HG02623 (cell line): ENCODE measurements around the gene KRTAP10-2.
"Not testable (repeated sequence)": the region's sequence is repeated elsewhere in the genome, so short reads cannot be mapped to it uniquely, and the experiment has no call there.

Source experiments
- ATAC-seq: cut with Tn5 transposase; IDR thresholded peaks from one replicate; pipeline ENCODE4 v1.9.1; 2021; ENCODE audit warnings: moderate library complexity; ENCODE audit not compliant: unreplicated experiment

The KRTAP10-2 gene

DNA sequence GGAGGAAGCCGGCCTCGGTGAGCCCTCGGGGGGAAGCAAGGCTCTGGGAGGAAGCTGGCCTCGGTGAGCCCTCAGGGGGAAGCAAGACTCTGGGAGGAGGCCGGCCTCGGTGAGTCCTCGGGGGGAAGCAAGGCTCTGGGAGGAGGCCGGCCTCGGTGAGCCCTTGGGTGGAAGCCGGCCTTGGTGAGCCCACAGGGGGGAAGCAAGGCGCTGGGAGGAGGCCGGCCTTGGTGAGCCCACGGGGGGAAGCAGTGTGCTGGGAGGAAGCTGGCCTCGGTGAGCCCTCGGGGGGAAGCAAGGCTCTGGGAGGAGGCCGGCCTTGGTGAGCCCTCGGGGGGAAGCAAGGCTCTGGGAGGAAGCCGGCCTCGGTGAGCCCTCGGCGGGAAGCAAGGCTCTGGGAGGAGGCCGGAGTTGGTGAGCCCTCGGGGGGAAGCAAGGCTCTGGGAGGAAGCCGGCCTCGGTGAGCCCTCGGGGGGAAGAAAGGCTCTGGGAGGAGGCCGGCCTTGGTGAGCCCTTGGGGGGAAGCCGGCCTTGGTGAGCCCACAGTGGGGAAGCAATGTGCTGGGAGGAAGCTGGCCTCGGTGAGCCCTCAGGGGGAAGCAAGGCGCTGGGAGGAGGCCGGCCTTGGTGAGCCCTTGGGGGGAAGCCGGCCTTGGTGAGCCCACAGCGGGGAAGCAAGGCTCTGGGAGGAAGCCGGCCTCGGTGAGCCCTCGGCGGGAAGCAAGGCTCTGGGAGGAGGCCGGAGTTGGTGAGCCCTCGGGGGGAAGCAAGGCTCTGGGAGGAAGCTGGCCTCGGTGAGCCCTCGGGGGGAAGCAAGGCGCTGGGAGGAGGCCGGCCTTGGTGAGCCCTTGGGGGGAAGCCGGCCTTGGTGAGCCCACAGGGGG lies 48.1 kb downstream of the KRTAP10-2 start:
- not testable (repeated sequence) for ATAC-seq

DNA sequence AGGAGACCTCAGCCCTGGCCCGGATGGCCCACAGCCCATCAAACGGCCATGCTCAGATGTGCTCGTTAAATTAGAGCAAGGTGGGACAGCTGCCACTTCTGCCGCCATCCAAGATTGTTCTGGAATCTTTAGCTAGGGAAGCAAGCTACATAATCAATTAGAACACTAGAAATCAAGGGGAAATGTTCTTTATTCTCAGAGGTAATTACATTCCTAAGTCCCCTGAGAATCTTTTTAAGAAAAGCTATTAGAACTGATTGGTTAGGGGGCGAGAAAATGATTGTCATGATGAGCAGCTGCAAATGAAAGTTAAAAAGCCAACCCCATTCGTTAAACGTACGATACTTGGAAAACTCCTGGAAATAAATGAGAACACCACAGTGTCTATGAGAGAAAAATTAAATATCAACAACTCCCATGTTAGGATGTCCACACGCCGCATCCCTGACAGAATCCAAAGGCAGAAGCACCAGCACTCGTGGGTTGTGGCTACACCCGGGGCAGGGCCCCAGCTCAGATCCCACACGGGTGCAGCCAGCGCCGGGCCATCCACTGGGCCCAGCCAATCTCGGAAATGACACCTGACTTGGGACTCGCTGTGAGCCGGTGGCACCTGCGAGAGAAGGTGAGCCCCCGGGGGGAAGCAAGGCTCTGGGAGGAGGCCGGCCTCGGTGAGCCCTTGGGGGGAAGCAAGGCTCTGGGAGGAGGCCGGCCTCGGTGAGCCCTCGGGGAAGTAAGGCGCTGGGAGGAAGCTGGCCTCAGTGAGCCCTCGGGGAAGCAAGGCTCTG lies 48.9 kb downstream of the KRTAP10-2 start:
- no peak for ATAC-seq
